Heart left ventricle (tissue), 16 donors: Measurements from ENCODE around the gene KCNK6. TPM values are rescaled to one million over a fixed set of nuclear protein-coding genes. Genes with fewer than 3 reads are reported as not detected.

ENCODE experiments used
- ATAC-seq, 4 donors: fragments of 200-7000 bp; cut with Tn5 transposase; one replicate each; pipeline ENCODE4 v1.9.1; 2020 to 2022; ENCODE audit warnings: moderate library complexity in 4 of 4, mild to moderate bottlenecking in 3 of 4, moderate number of reproducible peaks in 1 of 4
- DNase-seq, 5 donors: peaks; one replicate each; pipeline ENCODE4 v3.0.0-alpha.2; 2020
- H3K27ac ChIP-seq, 12 donors: fragments of 200-600 bp; sonication (generic) in 4 of 12; one replicate each; pipeline versions ENCODE4 v1.5.0 to v1.8.0; 2016 to 2022; ENCODE audit warnings: mild to moderate bottlenecking in 2 of 12
- H3K27me3 ChIP-seq, 9 donors: fragments of 200-600 bp; sonication (generic) in 2 of 9; one replicate each; pipeline versions ENCODE4 v1.5.1 to v1.8.0; 2016 to 2022; ENCODE audit warnings: mild to moderate bottlenecking in 3 of 9
- H3K36me3 ChIP-seq, 9 donors: fragments of 200-600 bp; sonication (generic) in 2 of 9; one replicate each; pipeline versions ENCODE4 v1.5.0 to v1.8.0; 2018 to 2022; ENCODE audit warnings: mild to moderate bottlenecking in 2 of 9
- H3K4me1 ChIP-seq, 12 donors: fragments of 200-600 bp; sonication (generic) in 4 of 12; one replicate each; pipeline versions ENCODE4 v1.5.0 to v1.8.0; 2016 to 2022; ENCODE audit warnings: mild to moderate bottlenecking in 3 of 12
- H3K4me3 ChIP-seq, 12 donors: fragments of 200-600 bp; sonication (generic) in 4 of 12; one replicate each; pipeline versions ENCODE4 v1.5.0 to v1.8.0; 2017 to 2022; ENCODE audit warnings: mild to moderate bottlenecking in 9 of 12, moderate library complexity in 4 of 12
- H3K9me3 ChIP-seq, 12 donors: fragments of 200-600 bp; sonication (generic) in 4 of 12; one replicate each; pipeline versions ENCODE4 v1.5.0 to v1.8.0; 2016 to 2022; ENCODE audit warnings: mild to moderate bottlenecking in 1 of 12
- CTCF ChIP-seq, 12 donors: fragments of 200-600 bp; sonication (generic) in 4 of 12; IDR thresholded peaks; one replicate each; pipeline versions ENCODE4 v1.5.0 to v1.8.0; 2018 to 2022; ENCODE audit warnings: antibody characterized with exemption in 12 of 12, mild to moderate bottlenecking in 5 of 12
- POLR2A ChIP-seq, 2 donors: fragments of 450-650 bp; IDR thresholded peaks; one replicate each; pipeline ENCODE4 v1.6.1; 2017; ENCODE audit warnings: antibody characterized with exemption in 2 of 2, mild to moderate bottlenecking in 2 of 2, moderate library complexity in 2 of 2
- WGBS, 4 donors: extraction: QIAGEN DNeasy Blood & Tissue Kit in 2 of 4; methylation state at CpG; one replicate each; pipeline versions ENCODE4 v1.1.5 to v1.1.7; 2013 to 2018; 5-methylcytosine and 5-hydroxymethylcytosine counted together
- intact Hi-C, 10 donors: fragments of 100-400 bp; cut with DNase I; formaldehyde crosslinking; loops; one replicate each; pipeline versions ENCODE4 v1.11.1 to v1.14.2; 2022
- polyA plus RNA-seq, 2 donors: library from polyadenylated mRNA; stranded (reverse); fragments of 200-250 nt; gene quantifications; one replicate each; pipeline ENCODE4 v1.2.3, GENCODE V29; 2013
- total RNA-seq, 9 donors: library from RNA; depleted of rRNA in 2 of 9; stranded (reverse); fragments of >200 nt in 2 of 9; fragmentation: NEBNext Ultra II Directional in 3 of 9; extraction: Animal tissue kit (Norgen Biotek cat#: 25700) in 3 of 9; gene quantifications; one replicate each; pipeline versions ENCODE4 v1.1.0 to v1.2.4, GENCODE V29; 2016 to 2023
- donor health status: ischemic (EF 13 %, LVEDD 7.1; RV severe dilation, severe dysfunction).
- donor health status: healthy with polysubstance abuse.
- donor health status: DM: no; HTN: yes; CAD: no.
- donor health status: DM: no; HTN: no; CAD: no.
- donor health status: ischemic (EF 25% LVEDD 6.9; RV normal size, moderate dysfunction).
- donor health status: ischemic (EF 25% LVEDD 5.7; RV mildly dilated, moderate dysfunction).
- donor health status: healthy.
- donor health status: DM: yes; HTN: yes; CAD: no.
- donor health status: ischemic (EF 35%, LVEDD 5.7; RV mildly dilated, moderate dysfunction).
- donor health status: nonischemic (EF 11% LVEDD 7.7; RV severe dilation, severe dysfunction).
- donor health status: DM: yes; HTN: yes; CAD: no.
- donor health status: PGD.
- donor health status: ischemic (EF 29% LVEDD 5.4; RV normal size, mild dysfunction).
- donor health status: nonischemic (EF 23%, LVEDD 6.1; RV moderate dilation, normal function).

KCNK6 gene
- total and polyA plus RNA-seq, 11 donors = 3.1 to 23.6 (median 6.7) TPM

DNA sequence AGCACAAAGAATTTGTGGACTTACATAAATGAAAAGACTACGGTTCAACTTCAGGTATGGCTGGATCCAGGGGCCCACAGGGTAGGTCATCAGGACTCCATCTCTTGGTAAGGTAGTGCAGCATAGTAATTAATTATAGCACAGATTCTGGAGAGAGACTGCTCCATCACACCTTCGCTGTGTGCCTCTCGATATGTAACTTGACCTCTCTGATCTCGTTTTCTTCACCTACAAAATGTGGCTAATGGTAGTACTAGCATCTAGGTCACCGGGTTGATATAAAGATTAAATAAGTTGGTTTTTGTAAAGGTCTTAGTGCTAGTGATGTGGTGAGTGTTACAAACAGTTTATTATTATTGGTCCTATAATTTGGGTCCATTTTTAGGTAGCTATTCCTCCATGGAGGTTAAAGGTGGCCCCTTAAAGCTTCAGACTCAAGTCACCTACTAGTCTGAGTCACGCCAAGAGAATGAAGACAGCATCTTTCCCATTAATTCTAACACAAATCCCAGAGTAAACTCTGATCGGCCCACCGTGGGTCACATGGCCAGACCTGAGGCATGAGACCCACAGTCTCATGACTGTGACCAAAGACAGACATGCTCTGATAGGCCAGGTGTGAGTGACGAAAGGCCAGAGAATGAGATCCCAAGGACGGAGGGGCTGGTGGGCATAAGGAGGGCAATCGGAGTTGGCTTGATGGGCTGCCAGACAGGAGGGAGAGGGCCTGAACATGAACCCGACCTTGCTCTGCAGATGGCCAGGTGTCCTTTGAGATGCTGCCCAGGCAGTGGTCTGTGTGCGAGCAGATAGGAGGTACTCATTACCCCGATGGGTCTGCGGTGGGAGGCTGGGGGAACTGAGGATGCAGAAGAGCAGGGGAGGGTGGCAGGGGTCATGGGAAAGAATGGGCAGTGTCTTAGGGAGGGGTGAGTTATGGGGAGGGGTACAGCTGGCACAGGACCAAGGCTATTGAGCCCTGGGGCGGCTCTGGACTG lies 36.4 kb downstream of the KCNK6 start:
- TF ChIP-seq CTCF (IDR thresholded peaks at IDR 0.05) = no peak
- TF ChIP-seq POLR2A (IDR thresholded peaks at IDR 0.05) = no peak
- Histone ChIP-seq H3K4me1 (peaks cover 0 to 1% (median 0%) of the 10 kb centered on the region in 12 donors), H3K27me3 (peaks cover 0 to 35% (median 7%) of the 10 kb centered on the region in 9 donors), H3K9me3 (no peaks in the 10 kb centered on the region), H3K27ac (no peak overlapping the region), H3K4me3 (no peak overlapping the region), H3K36me3 (no peaks in the 10 kb centered on the region)
- DNase-seq = no peak
- ATAC-seq = no peak
- 68 to 78% (median 76%) methylated on average over 16 of the region's 16 CpGs for WGBS, 4 donors
- intact Hi-C loops = no loop called here

DNA sequence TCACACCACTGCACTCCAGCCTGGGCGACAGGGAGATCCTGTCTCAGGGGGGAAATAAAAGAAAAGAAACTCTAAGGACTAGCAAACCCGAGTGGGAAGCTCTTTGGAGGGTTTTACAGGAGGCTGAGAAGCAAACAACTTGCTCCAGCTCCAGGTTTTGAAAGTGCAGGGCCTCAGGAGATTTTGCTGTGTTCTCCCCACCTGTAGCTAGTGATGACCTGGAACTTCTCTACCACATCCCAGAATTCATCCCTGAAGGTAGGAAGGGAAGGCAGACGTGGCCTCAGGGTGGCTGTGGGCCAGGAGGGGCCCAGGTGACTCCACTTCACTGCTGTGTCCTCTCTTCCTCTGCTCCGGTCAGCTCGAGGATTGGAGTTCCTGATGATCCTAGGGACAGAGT lies 38.4 kb downstream of the KCNK6 start:
- Histone ChIP-seq H3K36me3 (no peaks in the 10 kb centered on the region), H3K4me1 (peaks cover 0 to 20% (median 9%) of the 10 kb centered on the region in 12 donors), H3K9me3 (no peaks in the 10 kb centered on the region), H3K4me3 (no peak overlapping the region), H3K27me3 (peaks cover 0 to 37% (median 9%) of the 10 kb centered on the region in 9 donors), H3K27ac (no peak overlapping the region)
- no peak for TF ChIP-seq POLR2A (IDR thresholded peaks at IDR 0.05)
- TF ChIP-seq CTCF (IDR thresholded peaks at IDR 0.05) = no peak
- 34 to 55% (median 42%) methylated on average over 5 of the region's 5 CpGs for WGBS, 4 donors
- ATAC-seq (no peak), DNase-seq (no peak)
- intact Hi-C loops = no loop called here

DNA sequence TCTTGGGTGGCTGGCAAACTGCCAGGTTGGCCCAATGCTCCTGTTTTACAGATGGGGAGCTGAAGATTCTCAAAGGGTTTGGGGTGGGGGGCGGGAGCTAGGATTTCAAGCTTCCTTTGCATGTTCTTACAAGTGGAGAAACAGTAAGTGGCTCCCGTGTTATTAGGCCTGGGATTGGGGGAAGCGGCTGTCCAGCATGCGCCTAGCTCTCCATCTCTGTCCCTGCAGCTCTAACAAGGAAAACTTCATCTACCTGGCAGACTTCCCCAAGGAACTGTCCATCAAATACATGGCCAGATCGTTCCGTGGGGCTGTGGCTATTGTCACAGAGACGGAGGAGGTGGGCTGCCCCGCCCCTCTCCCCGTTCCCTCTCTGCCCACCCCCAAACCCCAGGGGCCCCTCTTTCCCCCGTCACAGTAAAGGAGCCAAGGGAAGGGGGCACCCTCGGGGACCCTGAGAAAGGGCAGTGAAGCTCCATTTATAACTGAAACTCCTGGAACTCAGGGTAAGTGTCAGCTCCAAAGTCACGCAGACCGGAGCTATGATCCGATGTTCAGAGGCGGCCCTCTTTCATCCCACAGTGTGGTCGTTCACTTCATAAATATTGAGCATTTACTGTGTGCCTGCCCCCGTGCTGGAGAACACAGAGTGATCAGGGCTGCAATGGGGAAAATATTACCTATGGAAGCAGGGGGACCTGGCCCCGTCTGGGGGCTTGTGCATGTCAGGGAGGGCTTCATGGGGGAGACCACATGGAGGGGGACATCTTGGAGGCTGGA lies 39.8 kb downstream of the KCNK6 start:
- Histone ChIP-seq H3K4me1 (peaks cover 0 to 20% (median 9%) of the 10 kb centered on the region in 12 donors), H3K4me3 (no peak overlapping the region), H3K36me3 (no peaks in the 10 kb centered on the region), H3K27me3 (peaks cover 0 to 37% (median 8%) of the 10 kb centered on the region in 9 donors), H3K27ac (no peak overlapping the region), H3K9me3 (no peaks in the 10 kb centered on the region)
- no peak for TF ChIP-seq CTCF (IDR thresholded peaks at IDR 0.05)
- TF ChIP-seq POLR2A (IDR thresholded peaks at IDR 0.05) = no peak
- ATAC-seq (no peak), DNase-seq (no peak)
- intact Hi-C loops = loop anchor here in 1 of 10 donors (2.0 kb wide), 1 partner anchor 23 kb away; no protein-coding TSS in a partner anchor
- 50 to 56% (median 53%) methylated on average over 16 to 18 of the region's 18 CpGs for WGBS, 4 donors

GRCh38 chr19:38360351-38360750 lies 40.7 kb downstream of the KCNK6 start:
- DNase-seq (no peak), ATAC-seq (no peak)
- H3K9me3 ChIP-seq = no peaks in the 10 kb centered on the region
- WGBS, 4 donors = 72 to 91% (median 83%) methylated on average over 5 to 9 of the region's 9 CpGs
- H3K27ac ChIP-seq = no peak overlapping the region
- no peak for TF ChIP-seq POLR2A (IDR thresholded peaks at IDR 0.05)
- TF ChIP-seq CTCF (IDR thresholded peaks at IDR 0.05) = no peak
- peaks cover 0 to 20% (median 9%) of the 10 kb centered on the region in 12 donors for H3K4me1 ChIP-seq
- peaks cover 0 to 37% (median 6%) of the 10 kb centered on the region in 9 donors for H3K27me3 ChIP-seq
- intact Hi-C loops = loop anchor here in 1 of 10 donors (2.0 kb wide), 1 partner anchor 24 kb away; no protein-coding TSS in a partner anchor
- H3K36me3 ChIP-seq = no peaks in the 10 kb centered on the region
- H3K4me3 ChIP-seq = no peak overlapping the region
